H9 (cell line): Measurements from ENCODE around the gene UNC13C. TPM values are rescaled to one million over a fixed set of nuclear protein-coding genes. Genes with fewer than 3 reads are reported as not detected.

ENCODE experiments used
- DNase-seq: peaks from one replicate; pipeline ENCODE4 v3.0.0-alpha.2; 2017
- H2AFZ ChIP-seq: one replicate; pipeline ENCODE4 v1.6.1; 2013; ENCODE audit warnings: mild to moderate bottlenecking, low read length, control low read depth, moderate library complexity
- H2AK5ac ChIP-seq: 2 replicates; pipeline ENCODE4 v1.6.1; 2013; ENCODE audit warnings: low read length, control low read depth, mixed read lengths; ENCODE audit not compliant: insufficient read length
- H2BK120ac ChIP-seq: one replicate; pipeline ENCODE4 v1.6.1; 2013; ENCODE audit warnings: low read depth, mild to moderate bottlenecking, low read length, control low read depth, inconsistent platforms; ENCODE audit not compliant: poor library complexity, severe bottlenecking
- H2BK12ac ChIP-seq: 2 replicates; pipeline ENCODE4 v1.6.1; 2013; ENCODE audit warnings: low read length, control low read depth, mixed read lengths, low read depth; ENCODE audit not compliant: insufficient read length
- H2BK15ac ChIP-seq: 2 replicates; pipeline ENCODE4 v1.6.1; 2013; ENCODE audit warnings: low read depth, low read length, control low read depth
- H2BK20ac ChIP-seq: one replicate; pipeline ENCODE4 v1.6.1; 2013; ENCODE audit warnings: low read depth, mild to moderate bottlenecking, low read length, control low read depth, inconsistent platforms; ENCODE audit not compliant: poor library complexity, severe bottlenecking
- H2BK5ac ChIP-seq: 2 replicates; pipeline ENCODE4 v1.6.1; 2013; ENCODE audit warnings: low read length, control low read depth, mixed read lengths; ENCODE audit not compliant: insufficient read length
- H3K14ac ChIP-seq: 2 replicates; pipeline ENCODE4 v1.6.1; 2013; ENCODE audit warnings: low read length, control low read depth; ENCODE audit not compliant: insufficient read depth
- H3K18ac ChIP-seq: 2 replicates; pipeline ENCODE4 v1.6.1; 2013; ENCODE audit warnings: low read depth, mild to moderate bottlenecking, mixed read lengths, low read length, control low read depth; ENCODE audit not compliant: insufficient read length
- H3K23ac ChIP-seq: 2 replicates; pipeline ENCODE4 v1.6.1; 2013; ENCODE audit warnings: low read length, control low read depth, mixed read lengths, low read depth; ENCODE audit not compliant: insufficient read length
- H3K23me2 ChIP-seq: 2 replicates; pipeline ENCODE4 v1.6.1; 2013; ENCODE audit warnings: low read depth, mild to moderate bottlenecking, mixed read lengths, low read length, control low read depth; ENCODE audit not compliant: insufficient read length, poor library complexity, severe bottlenecking
- H3K27ac ChIP-seq: 2 replicates; pipeline ENCODE4 v1.5.1; 2013; ENCODE audit warnings: low read length, control low read depth, mixed read lengths, low read depth; ENCODE audit not compliant: insufficient read length
- H3K27me3 ChIP-seq: 2 replicates; pipeline ENCODE4 v1.6.1; 2013; ENCODE audit warnings: low read length, control low read depth, inconsistent platforms; ENCODE audit not compliant: insufficient read depth
- H3K4ac ChIP-seq: 2 replicates; pipeline ENCODE4 v1.6.1; 2013; ENCODE audit warnings: low read depth, mild to moderate bottlenecking, control low read depth, inconsistent platforms, low read length, moderate library complexity
- H3K4me1 ChIP-seq: 2 replicates; pipeline ENCODE4 v1.6.1; 2013; ENCODE audit warnings: low read length, control low read depth, inconsistent platforms; ENCODE audit not compliant: insufficient read depth
- H3K4me2 ChIP-seq: 2 replicates; pipeline ENCODE4 v1.6.1; 2013; ENCODE audit warnings: low read length, control low read depth, mixed read lengths; ENCODE audit not compliant: insufficient read length, insufficient read depth
- H3K56ac ChIP-seq: 2 replicates; pipeline ENCODE4 v1.6.1; 2013; ENCODE audit warnings: low read depth, mild to moderate bottlenecking, mixed read lengths, low read length, control low read depth; ENCODE audit not compliant: insufficient read length
- H3K79me1 ChIP-seq: 2 replicates; pipeline ENCODE4 v1.6.1; 2013; ENCODE audit warnings: low read depth, mild to moderate bottlenecking, moderate library complexity, low read length, control low read depth, inconsistent platforms; ENCODE audit not compliant: insufficient read depth, poor library complexity, severe bottlenecking
- H3K79me2 ChIP-seq: 2 replicates; pipeline ENCODE4 v1.6.1; 2013; ENCODE audit warnings: low read length, control low read depth, inconsistent platforms; ENCODE audit not compliant: insufficient read depth
- H3K9ac ChIP-seq: 2 replicates; pipeline ENCODE4 v1.6.1; 2013; ENCODE audit warnings: low read length, control low read depth, mixed read lengths; ENCODE audit not compliant: insufficient read length; ENCODE audit errors: extremely low read depth
- H3K9me3 ChIP-seq: one replicate; pipeline ENCODE4 v1.6.1; 2013; ENCODE audit warnings: low read depth, low read length, inconsistent platforms; ENCODE audit not compliant: control insufficient read depth
- H3T11ph ChIP-seq: one replicate; pipeline ENCODE4 v1.6.1; 2013; ENCODE audit warnings: mild to moderate bottlenecking, low read length, control low read depth, inconsistent platforms
- H4K20me1 ChIP-seq: one replicate; pipeline ENCODE4 v1.6.1; 2013; ENCODE audit not compliant: control insufficient read depth, insufficient read length, insufficient read depth
- H4K5ac ChIP-seq: 2 replicates; pipeline ENCODE4 v1.6.1; 2013; ENCODE audit warnings: low read depth, mild to moderate bottlenecking, mixed read lengths, low read length, control low read depth; ENCODE audit not compliant: insufficient read length
- H4K8ac ChIP-seq: replicated peaks from 2 replicates; pipeline ENCODE4 v1.6.1; 2013; ENCODE audit warnings: low read length, control low read depth, mixed read lengths, low read depth; ENCODE audit not compliant: insufficient read length
- H4K91ac ChIP-seq: 2 replicates; pipeline ENCODE4 v1.6.1; 2013; ENCODE audit warnings: low read depth, mild to moderate bottlenecking, moderate library complexity, mixed read lengths, low read length, control low read depth; ENCODE audit not compliant: insufficient read length
- H3K27ac Mint-ChIP-seq, 3 experiments: 2 replicates in 2 of 3; 3 replicates in 1 of 3; pipeline ENCODE4 v1.8.0; 2020 to 2021; ENCODE audit warnings: mixed read lengths in 3 of 3, mild to moderate bottlenecking in 1 of 3, moderate library complexity in 1 of 3
- H3K27me3 Mint-ChIP-seq: 2 replicates; pipeline ENCODE4 v1.8.0; 2021; ENCODE audit warnings: low read depth, mild to moderate bottlenecking, moderate library complexity, mixed read lengths
- H3K36me3 Mint-ChIP-seq, 3 experiments: 2 replicates in 2 of 3; 3 replicates in 1 of 3; pipeline ENCODE4 v1.8.0; 2020 to 2021; ENCODE audit warnings: low read depth in 3 of 3, mixed read lengths in 3 of 3; ENCODE audit not compliant: insufficient read depth in 1 of 3
- H3K4me1 Mint-ChIP-seq, 2 experiments: 2 replicates each; pipeline ENCODE4 v1.8.0; 2020; ENCODE audit warnings: mixed read lengths in 2 of 2
- H3K4me3 Mint-ChIP-seq, 2 experiments: 2 replicates in 1 of 2; 3 replicates in 1 of 2; pipeline ENCODE4 v1.8.0; 2020 to 2021; ENCODE audit warnings: mild to moderate bottlenecking in 2 of 2, mixed read lengths in 2 of 2, moderate library complexity in 1 of 2
- H3K9me3 Mint-ChIP-seq, 2 experiments: 2 replicates in 1 of 2; 3 replicates in 1 of 2; pipeline ENCODE4 v1.8.0; 2020; ENCODE audit warnings: mild to moderate bottlenecking in 2 of 2, mixed read lengths in 2 of 2, moderate library complexity in 1 of 2
- WGBS: extraction: QIAGEN DNeasy Blood & Tissue Kit; methylation state at CpG from one replicate; pipeline ENCODE4 v1.1.7; 2013; ENCODE audit warnings: missing lambda C conversion rate, low lambda C conversion rate, mixed read lengths; ENCODE audit not compliant: insufficient read length; ENCODE audit errors: extremely low coverage; 5-methylcytosine and 5-hydroxymethylcytosine counted together
- total RNA-seq: library from RNA; stranded (reverse); gene quantifications from 2 replicates; pipeline ENCODE4 v1.2.1, GENCODE V29; 2021
- TF ChIP-seq, protein P1 (sequence below): fragments of 200-600 bp; sonication (generic); conservative IDR thresholded peaks from 3 replicates; pipeline ENCODE4 v1.8.0; 2021; ENCODE audit warnings: antibody characterized with exemption, mild to moderate bottlenecking

Gene UNC13C
- total RNA-seq, 1 experiment from 2014 or later, result 0.02 TPM

DNA sequence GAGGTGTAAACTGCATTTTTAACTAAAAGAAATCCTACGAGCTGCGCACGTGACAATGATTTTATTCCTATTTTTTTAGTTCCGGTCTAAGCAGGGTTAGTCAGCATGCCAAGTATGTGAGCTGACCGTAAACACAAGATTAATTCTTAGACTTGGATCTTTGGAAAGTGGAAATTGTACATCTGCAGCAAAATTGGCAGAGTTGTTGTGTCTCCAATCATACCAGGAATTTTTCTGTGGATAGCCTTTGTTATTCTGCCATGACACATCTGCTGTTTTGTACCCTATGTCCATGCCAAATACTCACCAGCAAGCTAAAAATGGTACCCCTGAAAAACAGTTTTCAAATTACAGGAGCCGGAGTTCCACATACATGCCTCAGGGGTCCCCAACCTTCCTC lies 562.5 kb downstream of the UNC13C start:
- TF ChIP-seq, protein P1, sequence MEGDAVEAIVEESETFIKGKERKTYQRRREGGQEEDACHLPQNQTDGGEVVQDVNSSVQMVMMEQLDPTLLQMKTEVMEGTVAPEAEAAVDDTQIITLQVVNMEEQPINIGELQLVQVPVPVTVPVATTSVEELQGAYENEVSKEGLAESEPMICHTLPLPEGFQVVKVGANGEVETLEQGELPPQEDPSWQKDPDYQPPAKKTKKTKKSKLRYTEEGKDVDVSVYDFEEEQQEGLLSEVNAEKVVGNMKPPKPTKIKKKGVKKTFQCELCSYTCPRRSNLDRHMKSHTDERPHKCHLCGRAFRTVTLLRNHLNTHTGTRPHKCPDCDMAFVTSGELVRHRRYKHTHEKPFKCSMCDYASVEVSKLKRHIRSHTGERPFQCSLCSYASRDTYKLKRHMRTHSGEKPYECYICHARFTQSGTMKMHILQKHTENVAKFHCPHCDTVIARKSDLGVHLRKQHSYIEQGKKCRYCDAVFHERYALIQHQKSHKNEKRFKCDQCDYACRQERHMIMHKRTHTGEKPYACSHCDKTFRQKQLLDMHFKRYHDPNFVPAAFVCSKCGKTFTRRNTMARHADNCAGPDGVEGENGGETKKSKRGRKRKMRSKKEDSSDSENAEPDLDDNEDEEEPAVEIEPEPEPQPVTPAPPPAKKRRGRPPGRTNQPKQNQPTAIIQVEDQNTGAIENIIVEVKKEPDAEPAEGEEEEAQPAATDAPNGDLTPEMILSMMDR, result no peak
- H3K23me2 ChIP-seq, result no peaks in the 10 kb centered on the region
- Mint-ChIP-seq H3K4me3 (no peak overlapping the region), H3K27me3 (no peaks in the 10 kb centered on the region), H3K9me3 (peaks cover 32% of the 10 kb centered on the region in 2 experiments), H3K4me1 (no peaks in the 10 kb centered on the region), H3K27ac (no peak overlapping the region), H3K36me3 (peaks cover 3 to 7% (median 4%) of the 10 kb centered on the region in 3 experiments; a peak in 6 of 7 replicates)
- H4K91ac ChIP-seq, result no peak overlapping the region
- no peak overlapping the region for H3K14ac ChIP-seq
- H2AK5ac ChIP-seq, result no peak overlapping the region
- H3K4me2 ChIP-seq, result no peak overlapping the region
- no peaks in the 10 kb centered on the region for H4K20me1 ChIP-seq
- H2AFZ ChIP-seq, result no peak overlapping the region
- H2BK120ac ChIP-seq, result no peak overlapping the region
- H3K27me3 ChIP-seq, result no peaks in the 10 kb centered on the region
- H2BK12ac ChIP-seq, result no peak overlapping the region
- no peak overlapping the region for H3K23ac ChIP-seq
- no peak overlapping the region for H4K8ac ChIP-seq
- no peaks in the 10 kb centered on the region for H3K9me3 ChIP-seq
- no peak overlapping the region for H3K18ac ChIP-seq
- no peak overlapping the region for H3K56ac ChIP-seq
- no peak overlapping the region for H2BK5ac ChIP-seq
- no peak overlapping the region for H3K9ac ChIP-seq
- H3K4ac ChIP-seq, result no peak overlapping the region
- no peaks in the 10 kb centered on the region for H3K79me1 ChIP-seq
- H2BK20ac ChIP-seq, result no peak overlapping the region
- no peaks in the 10 kb centered on the region for H3K4me1 ChIP-seq
- no peak overlapping the region for H3K27ac ChIP-seq
- H3K79me2 ChIP-seq, result no peaks in the 10 kb centered on the region
- WGBS, result no CpG with 5 or more reads among the region's 6 CpGs
- H3T11ph ChIP-seq, result no peak overlapping the region
- H2BK15ac ChIP-seq, result no peak overlapping the region
- H4K5ac ChIP-seq, result no peak overlapping the region
- no peak for DNase-seq
